ENCODE results near the gene GSTM5. TPM values are rescaled to one million over a fixed set of nuclear protein-coding genes. Genes with fewer than 3 reads are reported as not detected.
A peak's percentile ranks its signal among the peaks of the same experiment; 100 is the strongest.

GSTM5 gene
- total RNA-seq, 2 experiments from 2014 or later, result not detected

- Histone ChIP-seq H3K79me2 (ENCODE audit: insufficient read depth, low read depth, low read length) (no peaks in the 10 kb centered on the region), H3K36me3 (ENCODE audit: insufficient read depth, low read length) (no peaks in the 10 kb centered on the region), H3K9me3 (ENCODE audit: low read length) (no peaks in the 10 kb centered on the region), H3K9me2 (ENCODE audit: insufficient read depth, low read length) (no peaks in the 10 kb centered on the region), H4K20me1 (ENCODE audit: insufficient read depth, low read length) (no peaks in the 10 kb centered on the region), H2AFZ (ENCODE audit: low read length) (no peak overlapping the region), H3K4me3 (ENCODE audit: low read depth, low read length, poor library complexity, severe bottlenecking) (no peak overlapping the region), H3K4me1 (ENCODE audit: insufficient read depth, low read length, poor library complexity, severe bottlenecking) (no peaks in the 10 kb centered on the region), H3K27ac (ENCODE audit: low read depth, low read length, poor library complexity, severe bottlenecking) (no peak overlapping the region), H3K4me2 (ENCODE audit: low read length) (no peak overlapping the region)
- BruUV-seq (replicated peaks), result no TSS peak
- CTCF ChIA-PET (ENCODE audit: unreplicated experiment), result interaction anchor here (1.1 kb wide), 1 partner anchor 122 kb away, joined by 3 read pairs; no protein-coding TSS in a partner anchor
- intact Hi-C loops (cut with micrococcal nuclease; ENCODE audit: unreplicated experiment), result no loop called here
- no peak for DNase-seq (ENCODE audit: low spot score)
- TF ChIP-seq EZH2phosphoT487 (IDR thresholded peaks at IDR 0.05; ENCODE audit: borderline replicate concordance, low read depth, low read length) (no peak), CTCF (conservative IDR thresholded peaks at IDR 0.05; ENCODE audit: low read length) (no peak)
- POLR2A ChIA-PET, result no interaction called here
Measured at GRCh38 chr1:109761227-109762038, 49.4 kb downstream of the GSTM5 start.

GRCh38 chr1:109762039-109762585 is 50.1 kb downstream of the GSTM5 start:
- no peak overlapping the region for H2AFZ ChIP-seq (ENCODE audit: low read length)
- peak; percentile 7 for DNase-seq (ENCODE audit: low spot score)
- POLR2A ChIA-PET, result no interaction called here

More at GRCh38 chr1:109762039-109762585, 50.1 kb downstream of the GSTM5 start:
- Histone ChIP-seq H3K4me2 (ENCODE audit: low read length) (no peak overlapping the region), H3K9me3 (ENCODE audit: low read length) (no peaks in the 10 kb centered on the region), H3K9me2 (ENCODE audit: insufficient read depth, low read length) (no peaks in the 10 kb centered on the region), H3K79me2 (ENCODE audit: insufficient read depth, low read depth, low read length) (no peaks in the 10 kb centered on the region), H3K27ac (ENCODE audit: low read depth, low read length, poor library complexity, severe bottlenecking) (no peak overlapping the region), H4K20me1 (ENCODE audit: insufficient read depth, low read length) (no peaks in the 10 kb centered on the region), H3K4me3 (ENCODE audit: low read depth, low read length, poor library complexity, severe bottlenecking) (no peak overlapping the region), H3K4me1 (ENCODE audit: insufficient read depth, low read length, poor library complexity, severe bottlenecking) (no peaks in the 10 kb centered on the region), H3K36me3 (ENCODE audit: insufficient read depth, low read length) (no peaks in the 10 kb centered on the region)
- TF ChIP-seq EZH2phosphoT487 (IDR thresholded peaks at IDR 0.05; ENCODE audit: borderline replicate concordance, low read depth, low read length) (no peak), CTCF (conservative IDR thresholded peaks at IDR 0.05; ENCODE audit: low read length) (no peak)
- intact Hi-C loops (cut with micrococcal nuclease; ENCODE audit: unreplicated experiment), result no loop called here
- BruUV-seq (replicated peaks), result no TSS peak
- CTCF ChIA-PET (ENCODE audit: unreplicated experiment), result interaction anchor here (1.1 kb wide), 1 partner anchor 122 kb away, joined by 3 read pairs; no protein-coding TSS in a partner anchor

Data from OCI-LY7 (cell line).